MV-4-11 (cell line): ENCODE data around the gene MYO5A.
A peak's percentile ranks its signal among the peaks of the same experiment; 100 is the strongest.
"Not testable (repeated sequence)": the region's sequence is repeated elsewhere in the genome, so short reads cannot be mapped to it uniquely, and the experiment has no call there.

ENCODE experiments used
- DNase-seq: peaks from one replicate; lab custom pipeline; 2025; lab: John Stamatoyannopoulos, UW

MYO5A gene

GRCh38 chr15:52505151-52505550 lies 23.5 kb downstream of the MYO5A start:
- peak; percentile 63 for DNase-seq

DNA sequence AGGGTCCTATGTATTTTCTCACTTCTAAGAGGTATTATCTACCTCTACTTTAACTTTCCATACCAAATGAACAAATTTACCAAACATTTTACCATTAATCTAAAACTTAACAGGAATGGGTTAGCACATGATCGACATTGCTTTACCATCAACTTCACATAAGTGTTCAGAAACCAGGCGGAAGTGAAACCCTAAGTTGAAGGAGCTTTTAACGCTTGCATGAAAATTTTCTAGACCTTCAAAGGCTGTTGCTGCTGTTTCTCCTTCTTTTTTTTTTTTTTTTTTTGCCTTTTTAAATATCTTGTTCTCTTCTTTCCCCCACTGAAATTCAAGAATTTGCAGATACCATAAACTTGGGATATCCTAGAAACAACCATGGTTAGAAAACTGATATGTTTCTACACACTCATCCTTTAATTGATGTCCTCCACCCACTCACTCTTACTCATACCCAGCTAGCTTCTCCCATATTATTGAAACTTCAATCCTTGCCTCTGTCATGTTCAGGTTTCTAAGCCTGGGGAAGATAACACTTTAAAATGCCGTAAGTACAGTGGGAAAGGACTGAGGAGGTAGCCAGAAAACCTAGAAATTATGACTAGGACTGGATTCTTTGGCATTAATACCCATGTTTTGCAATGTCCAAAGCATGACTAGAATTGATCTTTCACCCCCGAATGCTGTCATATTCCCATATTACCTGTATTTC lies 24.7 kb downstream of the MYO5A start:
- peak; percentile 88 for DNase-seq

DNA sequence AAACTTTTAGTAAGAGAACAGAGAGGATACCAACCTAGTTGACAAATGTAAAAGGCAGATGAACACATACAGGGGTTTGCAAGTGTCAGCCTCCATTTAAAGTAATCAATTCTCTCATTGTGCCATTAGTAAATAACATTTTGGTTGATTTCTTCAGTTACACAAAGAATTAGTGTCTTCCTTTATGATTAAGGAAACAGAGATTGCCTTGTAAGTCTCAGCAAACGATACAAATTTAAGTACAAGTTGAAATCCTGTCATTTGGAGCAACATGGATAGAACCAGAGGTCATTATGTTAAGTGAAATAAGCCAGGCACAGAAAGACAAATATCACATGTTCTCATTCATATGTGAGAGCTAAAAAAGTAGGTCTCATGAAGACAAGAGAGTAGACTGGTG lies 26.1 kb downstream of the MYO5A start:
- DNase-seq: no peak

DNA sequence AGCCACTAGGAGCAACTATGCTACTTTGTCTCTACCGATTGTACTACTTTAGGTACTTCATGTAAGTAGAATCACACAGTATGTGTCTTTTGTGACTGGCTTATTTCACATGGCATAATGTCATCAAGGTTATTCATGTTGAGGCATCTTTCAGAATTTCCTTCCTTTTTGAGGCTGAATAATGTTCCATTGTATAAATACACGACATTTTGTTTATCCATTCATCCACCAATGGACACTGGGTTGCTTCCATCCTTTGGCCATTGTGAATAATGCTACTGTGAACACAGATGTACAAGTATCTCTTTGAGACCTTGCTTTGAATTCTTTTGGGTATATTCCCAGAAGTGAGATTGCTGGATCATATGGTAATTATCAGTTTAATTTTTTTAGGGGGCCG lies 29.2 kb downstream of the MYO5A start:
- DNase-seq: no peak

DNA sequence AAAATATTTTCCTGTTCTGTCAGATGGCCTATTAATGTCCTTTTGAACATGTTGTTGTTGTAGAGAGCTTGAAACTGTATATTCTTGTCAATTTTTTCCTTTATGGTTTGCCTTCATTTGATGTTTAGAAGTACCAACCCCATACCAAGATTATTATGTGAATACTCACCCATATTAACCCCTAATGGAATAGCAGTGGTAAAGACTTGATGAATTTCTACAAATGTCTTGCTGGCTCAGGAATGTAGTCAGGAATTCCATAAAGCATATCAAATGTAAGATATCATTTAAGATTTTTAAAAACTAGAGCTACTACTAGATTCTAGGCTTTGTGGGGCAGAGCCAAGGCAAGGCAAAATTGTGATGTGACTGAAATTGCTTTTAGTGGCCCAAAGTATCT lies 30.0 kb downstream of the MYO5A start:
- DNase-seq: no peak

- DNase-seq: peak; percentile 65
Observed at GRCh38 chr15:52496776-52497470, 31.8 kb downstream of the MYO5A start.

- peak; percentile 28 for DNase-seq
Observed at GRCh38 chr15:52496175-52496574, 32.5 kb downstream of the MYO5A start.

DNA sequence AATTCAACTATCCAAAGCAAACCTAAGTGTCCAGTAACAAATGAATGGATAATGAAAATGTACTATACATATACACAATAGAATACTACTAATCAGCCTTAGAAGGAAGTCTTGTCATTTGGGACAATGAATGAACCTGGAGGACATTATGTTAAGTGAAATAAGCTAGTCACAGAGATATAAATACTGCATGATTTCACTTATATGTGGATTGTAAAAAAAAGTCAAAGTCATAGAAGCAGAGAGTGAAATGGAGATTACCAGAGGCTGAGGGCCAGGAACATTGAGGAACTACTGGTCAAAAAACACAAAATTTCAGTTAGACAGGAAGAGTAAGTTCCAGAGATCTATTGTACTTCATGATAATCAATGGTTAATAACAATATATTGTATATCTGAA lies 33.6 kb downstream of the MYO5A start:
- DNase-seq: no peak

- no peak for DNase-seq
Observed at GRCh38 chr15:52493968-52494367, 34.7 kb downstream of the MYO5A start.

DNA sequence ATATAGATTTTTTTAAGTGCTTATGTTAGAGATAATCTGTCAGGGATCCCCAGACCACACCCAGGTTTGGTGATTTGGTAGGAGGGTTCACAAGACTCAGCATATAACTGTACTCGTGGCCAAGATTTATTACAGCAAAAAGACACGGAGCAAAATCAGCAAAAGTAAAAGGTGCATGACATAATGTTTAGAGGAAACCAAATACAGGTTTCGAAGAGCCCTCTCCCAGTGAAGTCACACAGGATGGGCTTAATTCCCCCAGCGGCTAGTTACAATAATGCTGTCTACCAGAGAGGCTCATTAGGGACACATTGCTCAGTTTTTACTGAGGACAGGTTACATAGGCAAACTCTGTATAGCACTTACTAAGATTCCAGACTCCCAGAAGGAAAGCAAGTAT lies 36.5 kb downstream of the MYO5A start:
- no peak for DNase-seq

DNA sequence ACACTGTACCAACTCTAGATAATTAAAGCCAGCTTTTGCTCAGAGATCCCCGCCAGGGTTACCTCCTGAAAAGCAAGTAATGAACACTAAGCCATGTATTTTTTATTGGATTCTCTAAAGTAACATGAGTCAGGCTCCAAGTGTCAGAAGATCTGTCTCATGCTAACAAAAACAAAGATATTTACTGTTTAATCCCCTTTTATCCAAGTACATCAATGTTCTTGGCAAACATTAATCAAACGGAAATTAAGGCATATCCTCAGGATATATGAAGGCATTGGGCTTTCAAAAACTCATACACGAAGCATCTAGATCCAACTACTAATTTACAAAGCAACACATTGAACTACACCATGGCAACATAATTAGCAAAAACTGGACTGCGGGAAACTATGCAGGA lies 37.2 kb downstream of the MYO5A start:
- no peak for DNase-seq

- DNase-seq: not testable (repeated sequence)
Observed at GRCh38 chr15:52489430-52489829, 39.2 kb downstream of the MYO5A start.

DNA sequence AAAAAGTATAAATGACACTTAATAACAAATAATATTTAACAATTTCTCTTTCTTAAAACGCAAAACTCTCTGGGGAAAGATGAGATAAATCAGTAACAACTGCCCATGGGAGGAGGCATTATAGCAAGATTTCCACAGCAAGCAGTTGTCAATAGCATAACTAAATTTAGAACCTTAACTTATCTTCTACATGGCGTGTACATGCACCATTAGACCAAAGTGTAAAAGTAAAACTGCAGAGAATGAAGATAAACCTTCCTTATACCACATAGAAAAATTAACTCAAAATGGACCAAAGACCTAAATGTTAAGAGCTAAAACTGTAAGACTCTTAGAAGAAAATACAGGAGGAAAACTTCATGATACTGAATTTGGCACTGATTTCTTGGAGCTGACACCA lies 39.9 kb downstream of the MYO5A start:
- no peak for DNase-seq

DNA sequence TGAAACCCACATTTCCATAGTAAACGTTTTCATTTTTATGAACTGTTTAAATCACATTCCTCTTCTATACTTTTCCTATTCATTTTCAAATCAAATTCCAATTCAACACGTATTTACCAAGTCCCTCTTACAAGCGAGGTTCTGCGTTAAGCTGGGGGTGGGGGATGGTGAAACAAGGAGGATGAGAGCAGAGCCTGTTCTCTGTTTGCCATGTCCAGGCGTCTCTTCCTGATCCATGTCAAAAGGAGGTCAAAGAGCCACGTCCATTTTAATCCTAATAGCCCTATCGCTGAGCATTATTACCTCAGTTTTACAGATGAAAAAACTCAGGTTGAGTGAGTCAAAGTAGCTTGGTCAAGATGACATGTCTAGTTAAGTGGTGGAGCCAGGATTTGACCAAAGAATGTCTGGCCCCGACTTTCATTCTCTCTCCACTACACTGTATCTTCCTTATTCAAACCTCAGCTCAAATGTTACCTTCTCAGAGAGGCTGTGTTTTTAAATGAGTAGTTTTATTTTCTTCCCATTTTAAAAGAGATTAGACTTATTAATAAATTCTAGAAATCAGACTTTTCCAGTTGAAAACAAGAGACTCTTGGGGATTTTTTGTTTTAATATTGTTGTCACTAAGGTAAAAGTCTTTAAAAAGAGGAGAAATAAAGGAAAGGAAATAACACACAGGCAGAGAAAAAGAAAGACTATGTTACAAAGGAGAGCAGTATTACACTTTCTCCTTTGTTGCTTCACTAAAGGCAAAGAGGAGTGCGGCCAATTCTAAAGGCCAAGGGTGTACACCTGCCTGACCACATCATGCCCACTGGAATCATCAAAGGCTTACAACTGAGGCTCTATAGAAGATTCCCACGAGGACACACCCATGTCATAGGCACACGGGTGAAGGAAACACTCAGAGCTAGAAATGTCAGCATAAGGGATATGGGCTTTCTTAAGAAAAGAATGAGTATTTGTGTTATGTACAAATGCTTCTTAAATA lies 42.4 kb downstream of the MYO5A start:
- DNase-seq: no peak

DNA sequence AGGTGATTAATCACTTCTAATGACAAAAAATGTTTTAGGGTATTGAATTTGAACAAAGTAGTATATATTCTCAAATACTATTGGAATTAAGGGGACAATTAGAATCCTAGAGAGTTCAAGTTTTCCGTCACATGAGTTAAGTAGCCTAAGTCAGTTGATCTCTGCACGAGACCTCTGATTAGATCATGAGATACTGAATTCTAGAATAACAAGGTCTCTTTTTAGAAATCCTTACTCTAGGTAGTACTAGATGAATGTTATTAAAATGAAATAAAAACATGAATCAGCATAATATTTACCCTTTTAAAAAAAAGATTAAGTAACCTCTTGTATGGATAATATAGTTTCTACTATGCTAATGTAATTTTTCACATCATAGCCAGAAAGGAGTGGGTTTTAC lies 43.4 kb downstream of the MYO5A start:
- no peak for DNase-seq

GRCh38 chr15:52483707-52484106 lies 45.0 kb downstream of the MYO5A start:
- DNase-seq: peak; percentile 90

DNA sequence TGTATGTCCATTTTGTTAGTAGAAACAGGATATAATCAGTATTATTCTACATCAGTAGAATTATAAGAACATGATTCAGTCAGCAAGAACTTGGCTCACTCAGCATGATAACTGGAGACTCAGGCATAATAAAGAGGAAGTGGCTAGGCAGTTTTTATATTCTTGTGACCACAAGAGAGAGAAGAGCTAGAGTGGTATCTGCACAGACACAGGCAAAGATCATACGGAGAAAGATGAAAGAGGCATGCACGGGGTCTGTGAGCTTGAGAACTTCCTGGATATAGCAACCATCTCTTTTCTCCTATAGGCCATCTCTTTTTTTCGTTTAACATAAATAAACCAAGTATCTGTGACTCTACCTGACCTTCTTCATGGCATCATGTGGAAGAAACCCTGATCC lies 46.8 kb downstream of the MYO5A start:
- peak; percentile 97 for DNase-seq

- no peak for DNase-seq
Observed at GRCh38 chr15:52480990-52481389, 47.7 kb downstream of the MYO5A start.

DNA sequence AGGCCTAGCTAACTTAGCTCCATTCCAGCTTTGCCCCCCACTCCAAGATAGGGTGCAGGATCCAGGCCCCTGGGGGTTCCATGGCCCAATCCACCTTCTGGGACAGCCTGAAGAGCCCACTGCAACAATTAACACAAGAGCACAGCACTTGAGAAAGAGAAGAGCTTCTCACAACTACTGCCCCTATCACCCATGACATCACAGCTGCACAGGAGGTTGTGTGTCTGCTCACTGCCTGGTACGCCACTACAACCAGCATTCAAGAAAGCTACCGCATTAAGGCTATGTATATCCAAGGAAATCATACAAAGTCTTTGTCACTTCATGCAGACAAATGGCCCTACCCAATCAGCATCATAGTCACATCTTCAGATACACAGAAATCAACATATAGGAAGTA lies 62.0 kb downstream of the MYO5A start:
- DNase-seq: no peak

DNA sequence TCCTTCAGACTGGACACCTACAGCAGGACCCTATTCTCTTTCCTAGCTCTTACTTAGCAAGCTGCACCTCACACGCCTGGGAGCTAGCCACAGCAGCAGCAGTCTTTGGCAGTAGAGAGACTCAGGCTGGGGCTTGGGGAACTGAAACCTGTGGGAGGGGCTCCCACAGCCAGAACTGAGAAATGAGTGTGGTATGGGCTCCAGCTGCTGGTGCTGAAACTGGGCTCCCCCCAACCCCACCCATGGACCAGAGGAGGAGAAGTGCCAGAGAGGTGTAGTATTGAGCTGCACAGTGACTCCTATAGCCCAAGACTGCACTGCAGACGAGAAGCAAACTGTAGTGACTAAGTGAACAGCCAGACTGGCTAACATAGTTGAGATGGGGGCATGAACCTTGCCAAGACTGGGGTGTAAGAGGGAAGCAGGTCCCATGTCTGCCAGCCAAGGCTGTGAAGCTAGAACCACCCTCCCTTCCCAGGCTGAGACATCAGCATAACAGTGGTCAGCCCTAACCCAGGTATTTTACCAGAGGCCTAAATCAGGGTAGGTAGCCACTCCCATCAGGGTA lies 62.5 kb downstream of the MYO5A start:
- DNase-seq: peak; percentile 98

DNA sequence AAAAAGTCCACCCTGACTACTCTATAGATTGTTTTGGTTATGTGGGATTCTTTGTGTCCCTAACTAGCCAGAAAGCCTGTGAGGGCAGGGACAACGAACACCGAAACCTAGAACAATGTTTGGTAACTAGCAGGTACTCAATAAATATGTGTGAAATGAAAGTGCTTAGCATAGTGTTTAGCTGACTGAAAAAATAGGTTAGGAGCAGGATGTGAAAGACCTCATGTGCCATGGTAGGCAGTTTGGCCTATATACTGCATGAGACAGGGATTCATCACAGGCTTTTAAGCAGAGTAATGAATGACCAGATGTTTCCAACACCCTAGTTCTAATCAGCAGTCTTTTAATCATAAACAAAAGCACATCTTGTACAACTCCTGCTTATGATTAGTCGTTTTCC lies 64.2 kb downstream of the MYO5A start:
- no peak for DNase-seq

GRCh38 chr15:52464040-52464439 lies 64.6 kb downstream of the MYO5A start:
- DNase-seq: no peak
